Activated CD8-positive, alpha-beta T cell treated with anti-CD3 and anti-CD28 coated beads for 36 hours (primary cell): ENCODE results near the gene PHEX. TPM values are rescaled to one million over a fixed set of nuclear protein-coding genes. Genes with fewer than 3 reads are reported as not detected.

ENCODE experiments used
- ATAC-seq: fragments of 200-7000 bp; cut with Tn5 transposase; one replicate; pipeline ENCODE4 v1.10.0; 2021; ENCODE audit warnings: mild to moderate bottlenecking, moderate library complexity
- CTCF ChIA-PET: fragments of 350-600 bp; sonication (Branson Sonifier 250); formaldehyde crosslinking; loops from one replicate; lab custom pipeline; 2021; ENCODE audit warnings: antibody characterized with exemption; lab: Charles Lee
- POLR2A ChIA-PET: fragments of 350-600 bp; sonication (Branson Sonifier 250); formaldehyde crosslinking; loops from one replicate; lab custom pipeline; 2021; ENCODE audit warnings: antibody characterized with exemption; lab: Charles Lee
- DNase-seq: peaks from one replicate; pipeline ENCODE4 v3.0.0-alpha.2; 2020
- H3K27ac Mint-ChIP-seq: one replicate; pipeline ENCODE4 v1.8.0; 2021; ENCODE audit warnings: mild to moderate bottlenecking, mixed read lengths
- H3K27me3 Mint-ChIP-seq: one replicate; pipeline ENCODE4 v1.8.0; 2021; ENCODE audit warnings: mixed read lengths
- H3K36me3 Mint-ChIP-seq: one replicate; pipeline ENCODE4 v1.8.0; 2021; ENCODE audit warnings: low read depth, mixed read lengths
- H3K4me1 Mint-ChIP-seq: one replicate; pipeline ENCODE4 v1.8.0; 2021; ENCODE audit warnings: low read depth, mixed read lengths
- H3K4me3 Mint-ChIP-seq: one replicate; pipeline ENCODE4 v1.8.0; 2021; ENCODE audit warnings: mild to moderate bottlenecking, moderate library complexity, mixed read lengths
- H3K9me3 Mint-ChIP-seq: one replicate; pipeline ENCODE4 v1.8.0; 2021; ENCODE audit warnings: mixed read lengths
- intact Hi-C: fragments of 100-400 bp; cut with micrococcal nuclease; formaldehyde crosslinking; loops from one replicate; pipeline ENCODE4 v1.10.0; 2022
- total RNA-seq, 2 experiments: library from RNA; stranded (reverse); gene quantifications; one replicate each; pipeline ENCODE4 v1.2.3, GENCODE V29; 2021
- TF ChIP-seq, protein P1 (sequence below): fragments of 200-600 bp; IDR thresholded peaks from one replicate; pipeline ENCODE4 v1.8.0; 2022; ENCODE audit warnings: antibody characterized with exemption, mild to moderate bottlenecking

PHEX gene
- total RNA-seq, 2 experiments from 2014 or later, result 22.7 to 25.2 TPM

DNA sequence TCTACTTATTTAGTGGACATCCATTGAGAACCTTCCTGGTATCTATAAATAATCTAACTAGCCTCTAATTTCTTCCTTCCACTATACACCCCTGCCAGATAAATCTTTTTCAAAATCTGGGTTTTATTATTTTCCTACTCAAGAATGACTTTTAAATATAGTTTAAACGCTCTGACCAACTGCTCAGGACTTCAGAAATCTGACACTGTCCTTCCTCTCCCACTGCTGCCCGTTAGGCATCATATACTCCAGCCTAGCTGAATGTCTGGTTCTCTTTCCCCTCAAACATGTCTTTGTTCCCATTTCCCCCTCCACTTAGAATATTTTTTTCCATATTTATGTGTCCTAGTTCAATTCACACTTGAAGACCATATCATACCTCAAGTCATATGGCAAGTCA lies 205.4 kb downstream of the PHEX start:
- ChIA-PET CTCF (no interaction called here), POLR2A (no interaction called here)
- no peak for DNase-seq
- TF ChIP-seq, protein P1, sequence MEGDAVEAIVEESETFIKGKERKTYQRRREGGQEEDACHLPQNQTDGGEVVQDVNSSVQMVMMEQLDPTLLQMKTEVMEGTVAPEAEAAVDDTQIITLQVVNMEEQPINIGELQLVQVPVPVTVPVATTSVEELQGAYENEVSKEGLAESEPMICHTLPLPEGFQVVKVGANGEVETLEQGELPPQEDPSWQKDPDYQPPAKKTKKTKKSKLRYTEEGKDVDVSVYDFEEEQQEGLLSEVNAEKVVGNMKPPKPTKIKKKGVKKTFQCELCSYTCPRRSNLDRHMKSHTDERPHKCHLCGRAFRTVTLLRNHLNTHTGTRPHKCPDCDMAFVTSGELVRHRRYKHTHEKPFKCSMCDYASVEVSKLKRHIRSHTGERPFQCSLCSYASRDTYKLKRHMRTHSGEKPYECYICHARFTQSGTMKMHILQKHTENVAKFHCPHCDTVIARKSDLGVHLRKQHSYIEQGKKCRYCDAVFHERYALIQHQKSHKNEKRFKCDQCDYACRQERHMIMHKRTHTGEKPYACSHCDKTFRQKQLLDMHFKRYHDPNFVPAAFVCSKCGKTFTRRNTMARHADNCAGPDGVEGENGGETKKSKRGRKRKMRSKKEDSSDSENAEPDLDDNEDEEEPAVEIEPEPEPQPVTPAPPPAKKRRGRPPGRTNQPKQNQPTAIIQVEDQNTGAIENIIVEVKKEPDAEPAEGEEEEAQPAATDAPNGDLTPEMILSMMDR, result no peak
- Mint-ChIP-seq H3K27ac (no peak overlapping the region), H3K36me3 (peaks cover 31% of the 10 kb centered on the region), H3K9me3 (no peaks in the 10 kb centered on the region), H3K4me3 (no peak overlapping the region), H3K27me3 (peaks cover 1% of the 10 kb centered on the region), H3K4me1 (no peaks in the 10 kb centered on the region)
- intact Hi-C loops, result no loop called here
- no peak for ATAC-seq

DNA sequence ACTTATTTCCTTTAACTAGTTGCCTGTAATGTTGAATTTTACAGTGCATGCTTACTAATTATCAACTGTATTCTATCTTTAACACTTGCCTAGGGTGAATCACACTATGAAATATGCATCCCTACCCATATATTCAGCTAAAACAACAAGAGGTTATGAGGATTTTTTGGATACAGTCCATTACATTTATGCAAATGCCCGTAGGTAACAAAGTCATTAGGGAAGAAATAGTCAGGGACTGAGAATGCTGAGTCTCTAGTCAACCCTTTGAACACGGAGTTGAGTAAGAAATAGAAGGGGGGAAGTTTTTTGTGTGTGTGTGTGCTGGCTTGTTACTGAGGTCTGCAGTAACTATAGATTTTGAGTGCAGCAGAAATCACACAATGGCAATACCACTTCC lies 214.5 kb downstream of the PHEX start:
- Mint-ChIP-seq H3K36me3 (peaks cover 6% of the 10 kb centered on the region), H3K27me3 (no peaks in the 10 kb centered on the region), H3K27ac (no peak overlapping the region), H3K9me3 (no peaks in the 10 kb centered on the region), H3K4me3 (no peak overlapping the region), H3K4me1 (no peaks in the 10 kb centered on the region)
- ATAC-seq (no peak), DNase-seq (no peak)
- POLR2A ChIA-PET, result no interaction called here
- TF ChIP-seq, protein P1, result no peak
- CTCF ChIA-PET, result no interaction called here
- intact Hi-C loops, result no loop called here

DNA sequence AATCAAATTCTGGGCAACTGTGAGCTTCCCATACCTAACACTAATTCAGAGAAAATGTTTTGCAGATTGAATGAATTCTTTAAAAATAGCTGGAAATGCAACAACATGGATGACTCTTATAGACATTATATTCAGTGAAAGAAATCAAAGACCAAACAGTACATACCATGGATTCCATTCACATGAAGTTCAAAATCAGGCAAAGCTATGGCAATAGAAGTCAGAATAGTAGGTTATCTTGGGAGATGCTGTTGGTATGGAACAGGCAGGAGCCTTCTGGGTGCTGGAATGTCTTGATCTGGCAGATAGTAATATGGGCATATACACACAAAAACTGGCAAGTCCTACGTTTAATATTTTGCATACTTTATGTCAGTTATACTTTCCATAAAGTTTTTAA lies 215.0 kb downstream of the PHEX start:
- Mint-ChIP-seq H3K4me1 (no peaks in the 10 kb centered on the region), H3K27me3 (no peaks in the 10 kb centered on the region), H3K4me3 (no peak overlapping the region), H3K27ac (no peak overlapping the region), H3K36me3 (peaks cover 6% of the 10 kb centered on the region), H3K9me3 (no peaks in the 10 kb centered on the region)
- CTCF ChIA-PET, result no interaction called here
- TF ChIP-seq, protein P1, result no peak
- no peak for ATAC-seq
- intact Hi-C loops, result no loop called here
- POLR2A ChIA-PET, result no interaction called here
- DNase-seq, result no peak

DNA sequence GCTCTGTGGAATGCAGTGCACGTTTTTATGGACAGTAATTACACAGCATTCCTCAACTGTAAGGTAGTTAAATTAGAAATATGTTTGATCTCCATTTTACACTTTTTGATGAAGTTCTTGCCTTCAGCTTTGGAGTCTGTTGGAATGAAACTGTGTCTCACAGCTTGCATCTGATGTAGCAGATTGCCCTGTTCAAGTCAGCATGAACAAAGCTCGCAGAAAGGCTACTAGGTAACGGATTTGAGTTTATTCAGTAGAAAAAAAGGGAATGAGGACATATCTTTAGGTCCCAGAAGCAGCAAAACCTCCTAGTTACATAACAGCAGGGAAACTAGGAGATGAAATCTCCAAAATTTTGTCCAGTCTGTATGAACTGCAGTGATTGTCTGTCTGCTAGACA lies 216.3 kb downstream of the PHEX start:
- TF ChIP-seq, protein P1, result no peak
- intact Hi-C loops, result no loop called here
- DNase-seq (no peak), ATAC-seq (no peak)
- ChIA-PET POLR2A (no interaction called here), CTCF (no interaction called here)
- no peak overlapping the region for H3K4me3 Mint-ChIP-seq
- H3K4me1 Mint-ChIP-seq, result no peaks in the 10 kb centered on the region
- H3K9me3 Mint-ChIP-seq, result no peaks in the 10 kb centered on the region
- H3K36me3 Mint-ChIP-seq, result peaks cover 3% of the 10 kb centered on the region
- no peak overlapping the region for H3K27ac Mint-ChIP-seq
- H3K27me3 Mint-ChIP-seq, result no peaks in the 10 kb centered on the region

DNA sequence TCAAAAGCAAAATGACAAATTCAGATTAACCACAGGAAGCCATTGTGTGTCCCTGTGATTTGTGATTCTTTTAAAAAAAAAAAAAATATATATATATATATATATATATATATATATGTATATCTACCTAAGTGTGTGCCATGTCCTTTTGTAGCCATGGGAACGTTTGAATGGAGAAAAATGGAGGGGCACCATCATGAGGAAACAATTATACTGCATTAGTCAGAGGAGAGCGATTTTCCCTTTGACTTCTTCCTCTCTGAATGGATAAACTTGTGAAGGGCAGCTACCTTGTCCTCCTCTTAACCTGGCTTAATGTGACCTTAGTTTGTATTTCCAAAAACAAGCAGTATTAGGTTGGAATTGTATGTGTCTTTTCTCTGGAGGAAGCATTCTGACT lies 217.2 kb downstream of the PHEX start:
- no peak for DNase-seq
- Mint-ChIP-seq H3K27ac (no peak overlapping the region), H3K27me3 (no peaks in the 10 kb centered on the region), H3K4me1 (no peaks in the 10 kb centered on the region), H3K36me3 (peaks cover 2% of the 10 kb centered on the region), H3K4me3 (no peak overlapping the region), H3K9me3 (no peaks in the 10 kb centered on the region)
- TF ChIP-seq, protein P1, result no peak
- no peak for ATAC-seq
- ChIA-PET CTCF (interaction anchor here (0.6 kb wide), 1 partner anchor 180 kb away, joined by 3 read pairs; no protein-coding TSS in a partner anchor), POLR2A (no interaction called here)
- intact Hi-C loops, result no loop called here
